HG02970 (cell line): Measurements from ENCODE around the gene MAP2K5.

Experiments
- ATAC-seq: cut with Tn5 transposase; IDR thresholded peaks from one replicate; pipeline ENCODE4 v1.9.1; 2021; ENCODE audit warnings: mild to moderate bottlenecking, moderate library complexity, moderate number of reproducible peaks; ENCODE audit not compliant: unreplicated experiment, low FRiP score

The MAP2K5 gene

DNA sequence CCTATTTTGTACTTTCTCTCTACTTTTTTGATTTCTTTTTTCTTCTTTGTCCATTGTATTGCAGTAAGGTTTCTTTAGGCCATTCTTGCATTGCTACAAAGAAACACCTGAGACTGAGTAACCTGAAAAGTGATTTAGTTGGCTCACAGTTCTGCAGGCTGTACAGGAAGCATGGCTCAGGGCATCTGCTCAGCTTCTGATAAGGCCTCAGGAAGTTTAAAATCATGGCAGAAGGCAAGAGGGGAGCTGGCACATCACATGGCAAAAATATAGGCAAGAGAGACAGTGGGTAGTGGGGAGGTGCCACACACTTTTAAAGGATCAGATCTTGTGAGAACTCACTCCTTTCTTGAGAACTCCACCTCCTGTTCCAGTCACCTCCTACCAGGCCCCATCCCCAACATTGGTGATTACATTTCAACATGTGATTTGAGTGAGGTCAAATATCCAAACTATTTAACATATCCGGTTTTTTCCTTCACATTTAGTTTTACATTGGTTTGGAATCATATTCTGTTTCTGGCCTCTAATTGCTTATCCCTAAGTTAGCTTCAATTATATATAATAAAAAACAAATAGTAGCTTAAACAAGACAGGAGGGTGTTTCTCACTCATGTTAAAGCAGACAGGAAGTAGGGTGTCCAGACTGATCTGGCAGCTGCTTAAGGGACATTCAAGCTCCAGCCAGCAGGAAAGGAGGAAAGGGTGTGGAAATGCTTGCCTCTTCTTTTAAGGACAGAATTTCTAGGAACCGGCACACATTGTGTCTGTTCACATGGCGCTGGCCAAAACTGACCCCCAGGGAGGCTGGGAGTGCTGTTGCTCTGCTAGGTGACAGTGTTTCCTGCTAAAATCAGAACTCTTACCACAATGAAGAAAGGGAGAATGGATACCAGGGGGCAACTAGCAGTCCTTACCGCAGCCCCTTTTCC lies 254.0 kb downstream of the MAP2K5 start:
- ATAC-seq = no peak

DNA sequence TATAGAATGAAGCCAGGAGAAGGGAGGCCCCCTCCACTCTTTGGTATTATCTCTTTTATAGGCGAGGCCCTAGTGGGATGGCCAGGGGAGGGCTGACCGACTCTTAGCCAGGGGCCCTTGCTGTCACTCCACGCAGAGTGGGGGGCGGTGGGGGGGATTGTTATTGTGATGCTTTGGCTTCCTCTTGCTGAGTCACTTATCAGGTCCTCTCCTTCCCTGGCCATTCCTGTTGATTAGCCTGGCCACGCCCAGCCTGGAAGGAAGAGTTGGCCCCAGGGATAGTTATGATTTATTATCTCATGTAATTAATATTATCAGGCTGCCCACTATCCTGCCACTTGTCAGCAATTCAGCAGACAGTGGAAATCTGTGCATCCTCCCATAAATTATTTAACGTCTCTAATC lies 257.3 kb downstream of the MAP2K5 start:
- ATAC-seq = no peak

DNA sequence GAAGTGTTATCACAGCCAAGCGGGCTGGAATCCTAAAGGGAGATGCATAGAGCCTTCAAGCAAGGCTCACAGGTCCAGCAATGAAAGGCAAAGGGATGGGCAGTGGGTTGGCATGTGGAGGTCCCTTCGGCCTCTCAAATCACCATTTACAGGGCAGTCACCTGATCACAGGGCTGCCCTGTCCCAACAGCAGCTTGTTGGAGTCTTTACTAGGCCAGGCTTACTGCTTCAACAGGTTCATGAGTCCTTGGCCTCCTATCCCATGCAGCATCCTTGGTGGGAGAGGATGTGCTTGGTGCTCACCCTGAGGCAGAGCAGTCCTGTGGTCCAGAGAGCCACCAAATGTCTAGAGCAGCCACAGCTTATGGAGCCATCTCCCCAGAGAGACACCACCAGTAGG lies 258.6 kb downstream of the MAP2K5 start:
- ATAC-seq = no peak

DNA sequence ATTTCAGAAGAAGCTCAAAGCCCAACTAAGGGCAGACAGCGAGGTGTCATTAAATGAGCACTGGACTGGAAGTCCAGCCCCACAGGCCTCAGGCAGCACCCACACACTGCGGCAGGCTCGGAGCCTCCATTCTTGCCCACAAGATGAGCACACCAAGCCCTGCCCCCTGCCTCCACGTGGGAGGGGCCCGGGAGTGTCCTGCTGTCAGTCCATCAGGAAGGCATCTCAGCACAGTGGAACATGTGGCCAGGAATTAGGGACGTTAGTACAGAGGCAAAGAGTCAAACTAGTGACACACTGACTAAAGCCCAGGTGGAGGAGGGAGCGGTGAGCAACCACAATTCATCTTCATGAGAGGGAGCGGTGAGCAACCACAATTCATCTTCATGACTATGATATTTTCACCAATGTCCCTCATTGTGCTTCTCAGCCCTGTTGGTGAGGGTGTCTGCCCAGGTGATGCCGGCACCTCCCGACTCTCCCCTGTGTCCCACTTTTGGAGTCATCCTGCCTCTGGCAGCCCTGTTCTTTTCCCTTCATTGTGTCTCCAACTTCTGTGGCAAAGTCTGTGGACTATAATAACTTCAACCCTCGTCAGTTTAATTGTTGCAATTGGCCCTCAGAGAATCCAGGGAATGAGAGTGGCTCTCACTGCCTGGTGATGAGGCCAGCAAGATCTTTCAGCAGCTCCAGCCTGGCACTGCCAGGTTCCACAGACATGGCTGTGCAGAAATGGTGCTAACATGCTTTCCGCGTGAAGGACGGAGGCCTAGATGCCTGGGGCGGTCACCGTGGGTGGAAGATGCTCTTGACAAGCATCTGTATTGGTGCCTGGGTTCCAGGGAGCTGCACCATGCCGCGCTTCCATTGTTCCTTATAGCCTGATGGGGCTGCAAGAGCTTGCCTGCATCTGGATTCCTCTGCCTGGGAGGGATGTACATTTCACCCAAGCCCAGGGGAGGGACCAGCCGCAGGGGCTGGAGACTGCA lies 259.7 kb downstream of the MAP2K5 start:
- ATAC-seq = no peak

DNA sequence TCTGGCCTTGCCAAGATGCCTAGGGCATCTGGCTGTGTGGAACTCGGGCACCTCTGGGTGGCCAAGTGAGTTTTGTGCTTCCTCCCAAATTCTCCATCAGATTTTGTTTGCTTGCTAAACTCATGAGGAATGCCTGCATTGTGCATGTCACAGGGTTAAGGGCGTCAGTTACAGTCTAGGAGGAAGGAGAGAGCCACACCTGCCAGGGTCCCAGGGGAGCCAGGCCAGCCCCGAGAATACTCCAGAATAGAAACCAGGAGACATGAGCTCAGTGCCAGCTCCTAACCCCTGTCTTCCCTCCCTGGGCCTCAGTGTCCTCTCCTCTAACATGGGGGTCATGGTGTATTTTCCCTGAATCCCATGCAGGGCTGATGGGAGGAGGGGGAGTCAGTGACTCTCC lies 260.8 kb downstream of the MAP2K5 start:
- no peak for ATAC-seq

DNA sequence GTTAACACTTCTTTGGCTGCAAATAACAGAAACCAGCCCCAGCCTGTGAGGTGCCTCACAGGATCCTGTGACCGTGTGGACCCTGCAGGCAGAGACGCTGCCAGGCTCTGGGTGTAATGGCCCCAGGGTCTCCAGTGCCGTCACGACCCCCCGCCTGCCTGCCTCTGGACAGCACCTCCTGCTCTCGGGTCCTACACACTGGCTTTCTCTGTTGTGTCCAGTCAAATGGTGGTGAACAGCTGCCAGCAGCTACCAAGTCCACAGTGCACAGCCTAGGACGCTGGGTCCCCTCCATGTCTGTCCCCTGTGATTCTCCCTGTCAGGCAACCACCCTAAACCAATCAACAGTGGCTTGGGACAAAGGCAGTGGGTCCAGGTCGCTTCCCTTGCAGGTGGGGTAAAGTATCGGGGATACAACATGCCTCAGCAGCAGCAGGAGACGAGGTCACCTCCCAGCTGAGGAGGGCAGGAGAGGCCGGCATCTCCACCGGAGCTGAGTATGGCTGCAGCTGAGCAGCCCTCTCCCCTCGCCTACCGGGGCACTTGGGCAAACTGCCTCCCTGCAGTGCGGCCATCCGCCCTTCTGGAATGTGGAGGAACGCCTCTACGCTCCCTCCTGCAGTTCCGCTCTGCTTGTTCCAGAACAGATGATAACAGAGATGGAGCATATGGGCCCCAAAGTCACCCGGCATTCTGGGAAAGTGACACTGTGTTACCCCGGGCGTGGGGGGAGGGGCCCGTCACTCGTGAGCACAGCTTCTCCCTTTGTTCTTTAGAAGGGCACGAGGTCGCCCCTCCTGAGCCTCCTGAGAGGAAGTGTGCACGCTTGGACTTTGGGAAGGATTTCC lies 261.7 kb downstream of the MAP2K5 start:
- ATAC-seq = no peak

DNA sequence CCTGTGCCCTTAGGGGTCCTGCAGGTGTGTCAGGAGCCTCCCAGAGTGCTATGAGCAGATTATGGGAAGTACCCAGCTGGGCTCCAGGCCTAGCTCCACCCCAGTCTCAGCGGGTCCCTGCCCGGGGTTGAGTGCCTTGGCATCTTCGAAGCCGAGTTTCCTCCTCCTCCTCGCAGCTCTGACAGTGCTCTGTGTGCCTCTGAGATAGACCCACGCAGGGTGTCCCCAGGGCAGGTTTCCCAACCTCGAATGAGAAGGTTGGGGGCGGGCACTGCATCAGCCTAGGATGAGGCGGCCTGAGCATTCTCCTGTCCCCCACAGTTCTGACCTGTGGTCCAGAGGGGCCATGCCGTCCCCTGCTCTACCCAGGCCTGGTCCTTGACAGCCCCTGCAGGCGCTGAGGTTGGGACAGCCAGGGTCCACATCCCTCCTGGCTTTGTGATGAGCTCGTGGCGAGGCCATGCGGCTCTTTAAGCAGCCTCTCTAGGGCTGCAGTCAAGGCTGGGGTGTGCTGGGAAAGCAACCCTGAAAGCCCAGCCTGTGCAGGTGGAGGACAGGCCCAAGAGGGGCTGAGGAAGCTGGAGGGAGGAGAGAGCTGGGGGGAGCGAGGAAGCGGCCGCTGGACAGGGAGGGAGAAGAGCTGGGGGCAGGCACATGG lies 262.6 kb downstream of the MAP2K5 start:
- no peak for ATAC-seq

DNA sequence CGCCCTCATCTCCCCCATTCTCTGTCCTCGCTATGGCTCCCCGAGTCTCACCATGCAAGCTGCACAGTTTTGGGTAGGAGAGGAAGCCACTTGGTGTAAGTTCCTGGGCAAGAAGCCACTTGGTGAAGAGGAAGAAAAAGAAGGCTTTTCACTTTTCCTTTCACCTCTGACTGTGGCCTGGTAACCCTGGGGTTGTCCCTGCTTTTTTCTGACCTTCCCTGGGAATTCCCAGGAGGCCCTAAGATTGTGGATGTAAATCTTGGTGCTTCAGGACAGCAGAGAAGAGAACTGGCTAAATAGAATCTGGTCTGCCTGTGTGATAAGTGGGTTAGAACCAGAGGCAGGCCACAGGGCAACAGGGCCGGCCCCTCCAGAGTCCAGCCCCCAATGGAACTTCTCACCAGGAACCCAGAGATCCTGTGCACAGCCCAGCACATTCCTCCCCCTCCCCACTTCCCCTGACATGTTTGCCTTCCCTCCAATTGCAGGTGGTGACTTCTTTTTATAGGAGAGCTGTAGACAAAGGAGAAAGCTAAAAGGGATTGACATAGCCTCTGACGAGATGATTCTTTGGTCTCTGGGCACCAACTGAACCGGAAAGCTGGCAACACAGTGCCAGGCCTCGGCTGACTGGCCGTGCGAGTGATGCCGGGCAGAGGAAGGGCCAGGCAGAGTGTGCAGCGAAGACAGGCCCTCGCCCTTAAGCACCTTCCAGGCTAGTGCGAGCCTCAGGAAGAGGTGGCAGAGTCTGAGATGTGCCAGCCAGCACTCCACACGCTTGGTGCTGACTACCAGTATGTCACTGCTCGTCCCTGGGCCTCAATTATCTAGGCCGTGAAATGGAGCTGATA lies 263.4 kb downstream of the MAP2K5 start:
- no peak for ATAC-seq

DNA sequence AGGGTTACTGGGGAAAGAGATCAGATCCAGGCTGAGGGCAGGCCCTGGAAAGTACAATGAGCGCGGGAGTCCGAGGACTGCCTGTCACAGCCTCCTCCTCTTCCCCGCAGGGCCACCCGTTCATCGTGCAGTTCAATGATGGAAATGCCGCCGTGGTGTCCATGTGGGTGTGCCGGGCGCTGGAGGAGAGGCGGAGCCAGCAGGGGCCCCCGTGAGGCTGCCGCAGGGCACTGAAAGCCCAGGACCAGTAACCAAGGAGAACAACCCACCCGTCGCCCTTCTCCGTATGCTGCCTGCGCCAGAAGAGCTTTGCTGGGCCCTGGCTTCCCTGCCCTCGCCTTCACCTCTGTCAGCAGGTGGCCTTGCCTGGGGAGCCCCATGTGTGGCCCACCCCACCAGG lies 264.0 kb downstream of the MAP2K5 start:
- ATAC-seq = no peak

DNA sequence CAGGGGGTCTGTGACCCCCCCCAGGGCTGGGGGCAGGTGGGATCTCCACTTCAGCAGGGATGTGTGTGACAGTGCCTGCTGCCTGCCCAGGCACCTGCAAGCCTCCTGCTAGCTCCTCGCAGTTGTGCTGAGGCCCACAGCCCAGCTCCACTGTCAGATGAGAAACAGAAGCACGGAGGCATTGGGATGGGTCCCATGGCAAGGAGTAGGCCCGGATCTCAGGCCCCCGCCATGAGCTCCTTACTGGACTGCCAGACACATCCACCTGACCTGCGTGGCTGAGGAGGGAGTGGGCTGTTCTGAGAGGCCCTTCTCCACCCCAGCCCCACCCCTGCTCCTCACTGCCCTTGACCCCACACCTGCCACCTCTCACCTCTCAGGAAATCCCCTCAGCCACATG lies 264.6 kb downstream of the MAP2K5 start:
- no peak for ATAC-seq

DNA sequence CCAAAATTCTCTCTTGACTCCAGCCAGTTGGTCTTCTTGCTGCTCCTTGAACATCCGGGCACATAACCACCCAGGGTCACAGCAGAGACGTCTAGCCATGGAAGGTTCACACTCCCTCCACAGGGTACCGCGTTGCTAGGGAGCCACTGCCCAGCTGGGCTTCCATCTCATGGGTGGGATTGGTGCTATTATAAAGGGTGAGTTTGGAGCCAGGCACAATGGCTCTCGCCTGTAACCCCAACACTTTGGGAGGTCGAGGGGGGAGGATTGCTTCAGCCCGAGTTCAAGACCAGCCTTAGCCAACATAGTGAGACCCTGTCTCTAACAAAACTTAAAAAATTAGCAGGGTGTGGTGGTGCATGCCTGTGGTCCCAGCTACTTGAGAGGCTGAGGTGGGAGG lies 265.3 kb downstream of the MAP2K5 start:
- ATAC-seq = no peak

DNA sequence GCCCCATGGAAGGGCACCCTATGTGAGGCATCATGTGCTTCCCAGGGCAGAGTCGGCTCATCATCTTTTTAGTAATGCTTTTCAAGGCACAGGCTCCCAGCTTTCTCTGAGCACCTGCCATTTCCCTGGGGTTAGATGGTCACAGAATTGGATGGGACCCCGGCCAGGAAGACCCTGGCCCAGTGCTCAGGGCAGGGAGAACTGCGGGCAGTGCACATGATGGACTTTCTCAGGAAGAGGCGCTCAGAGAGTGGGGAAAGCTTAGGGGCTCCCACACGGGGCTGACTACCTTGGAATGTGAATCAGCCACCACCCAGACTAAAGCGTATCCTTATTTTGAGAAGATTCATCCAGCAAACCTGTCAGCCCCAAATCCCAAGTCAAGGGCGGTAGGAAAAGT lies 266.3 kb downstream of the MAP2K5 start:
- ATAC-seq = no peak

DNA sequence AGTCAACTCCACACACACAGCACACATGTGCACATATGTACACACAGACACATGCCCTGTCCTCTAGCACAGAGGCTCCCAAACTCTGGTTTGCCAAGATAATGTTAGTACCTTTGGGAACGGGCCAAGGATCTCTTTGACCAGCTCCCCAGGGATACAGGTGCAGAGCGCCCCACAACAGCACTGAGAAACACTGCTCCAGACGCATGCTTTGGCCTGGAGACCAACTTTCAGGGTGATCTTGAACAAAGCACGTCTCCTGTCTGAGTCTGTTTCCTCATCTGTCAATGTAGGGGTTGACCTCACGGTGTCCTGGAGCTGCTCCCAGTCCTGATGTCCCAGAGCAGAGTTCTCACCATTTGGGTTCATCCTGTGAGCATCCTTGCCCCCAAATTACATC lies 266.9 kb downstream of the MAP2K5 start:
- no peak for ATAC-seq

DNA sequence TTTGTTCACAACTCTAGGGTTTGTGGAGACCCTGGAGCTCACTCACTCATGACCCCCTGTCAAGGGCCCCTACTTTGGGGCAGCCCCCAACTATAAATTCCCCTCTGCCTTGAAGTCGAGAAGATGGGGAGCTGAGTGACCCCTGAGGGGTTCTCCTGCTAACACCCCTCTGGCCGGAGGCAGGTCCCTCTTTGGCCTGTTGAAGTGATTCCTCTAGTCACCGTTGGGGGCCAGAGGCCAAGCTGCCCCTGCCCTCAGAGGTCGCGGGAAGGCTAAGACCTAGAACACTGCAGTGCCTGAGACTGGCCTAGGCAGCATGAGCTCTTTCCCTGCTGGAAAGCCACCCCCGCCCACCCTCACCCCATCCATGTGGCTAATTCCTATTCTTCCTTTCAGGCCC lies 267.4 kb downstream of the MAP2K5 start:
- ATAC-seq = no peak

DNA sequence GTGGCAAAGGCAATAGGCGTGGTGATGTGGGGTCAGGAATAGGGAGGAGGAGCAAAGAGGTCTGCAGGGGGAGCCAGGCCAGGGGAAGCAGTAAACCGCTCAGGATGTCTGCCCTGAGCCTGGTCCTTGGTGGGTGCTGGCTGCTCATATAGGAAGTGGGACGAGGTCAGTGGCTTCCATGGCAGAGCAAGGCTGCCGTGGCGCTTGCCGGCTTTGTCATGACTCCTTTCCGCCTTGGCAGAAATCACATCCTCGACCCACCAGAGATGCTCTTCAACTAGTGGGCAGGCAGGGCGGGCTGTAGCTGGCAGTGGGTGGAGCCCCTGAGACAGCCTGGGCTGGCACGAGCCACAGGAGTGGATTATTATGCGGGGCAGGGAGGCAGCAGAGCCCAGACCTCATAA lies 269.7 kb downstream of the MAP2K5 start:
- ATAC-seq = no peak

DNA sequence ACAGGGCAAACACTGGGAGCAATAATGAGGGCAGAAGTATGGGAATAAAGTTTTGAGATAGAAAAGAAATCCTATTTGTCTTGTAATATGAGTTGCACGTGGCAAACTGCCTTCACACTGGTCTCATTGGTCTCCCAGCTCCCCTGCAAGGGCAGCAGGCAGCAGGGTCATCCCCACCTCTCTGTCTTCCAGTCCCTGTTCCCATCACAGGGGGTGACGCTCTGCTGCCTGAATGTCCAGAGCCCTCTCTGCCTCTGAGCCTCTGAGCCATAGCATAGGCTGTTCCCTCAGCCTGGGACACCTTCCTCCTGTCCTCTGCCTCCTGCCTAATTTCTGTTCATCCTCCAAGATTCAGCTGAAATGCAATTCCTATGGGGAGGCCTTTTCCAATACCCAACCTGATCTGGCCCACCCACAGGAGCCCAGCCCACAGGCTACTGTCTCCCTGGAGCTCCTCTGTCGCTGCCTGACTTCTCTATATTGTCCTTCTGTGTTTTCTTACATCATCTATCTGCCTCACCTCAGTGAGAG lies 270.7 kb downstream of the MAP2K5 start:
- ATAC-seq = no peak

DNA sequence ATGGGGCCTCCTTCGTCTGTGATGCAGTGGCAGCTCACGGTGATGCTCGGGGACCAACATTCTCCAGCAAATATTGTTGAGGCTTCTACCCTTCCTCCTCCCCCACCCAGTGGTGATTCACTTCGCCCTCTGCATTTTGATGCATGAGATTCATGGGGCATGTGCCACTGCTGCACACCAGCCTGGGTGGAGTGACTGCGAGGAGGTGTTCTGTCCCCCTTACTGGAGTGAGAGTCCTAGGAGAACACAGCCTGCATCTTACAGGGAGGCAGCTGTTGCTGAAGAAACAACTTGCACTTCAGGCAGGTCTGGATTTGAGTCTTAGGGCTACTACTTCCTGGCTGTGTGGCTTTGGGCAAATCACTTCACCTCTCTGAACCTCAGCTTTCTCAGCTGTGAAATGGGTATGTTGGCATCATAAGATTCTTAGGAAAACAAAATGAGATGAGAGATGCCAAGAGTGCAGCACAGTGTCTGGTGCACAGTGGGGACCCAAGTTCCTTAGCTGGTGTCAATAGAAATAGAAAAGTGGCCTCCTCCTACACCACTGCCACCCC lies 272.6 kb downstream of the MAP2K5 start:
- ATAC-seq = no peak

DNA sequence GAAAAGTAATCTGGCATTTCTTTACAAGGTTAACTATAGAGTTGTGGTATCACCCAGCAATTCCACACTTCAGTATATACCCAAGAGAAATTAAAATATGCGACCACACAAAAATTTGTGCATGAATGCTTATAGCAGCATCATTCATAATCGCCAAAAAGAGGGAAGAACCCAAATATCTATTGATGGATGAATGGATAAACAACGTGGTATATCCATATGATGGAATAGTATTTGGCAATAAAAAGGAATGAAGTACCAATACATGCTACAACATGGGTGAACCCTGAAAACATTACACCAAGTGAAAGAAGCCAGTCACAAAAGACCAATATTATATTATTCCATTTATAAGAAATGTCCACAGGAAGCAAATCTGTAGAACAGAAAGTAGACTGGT lies 274.2 kb downstream of the MAP2K5 start:
- no peak for ATAC-seq
